ENCODE data around the gene PICK1. TPM values are rescaled to one million over a fixed set of nuclear protein-coding genes. Genes with fewer than 3 reads are reported as not detected.
A peak's percentile ranks its signal among the peaks of the same experiment; 100 is the strongest.

PICK1 gene
- total and polyA plus RNA-seq, 4 donors: 5.8 to 25.8 (median 13.1) TPM

DNA sequence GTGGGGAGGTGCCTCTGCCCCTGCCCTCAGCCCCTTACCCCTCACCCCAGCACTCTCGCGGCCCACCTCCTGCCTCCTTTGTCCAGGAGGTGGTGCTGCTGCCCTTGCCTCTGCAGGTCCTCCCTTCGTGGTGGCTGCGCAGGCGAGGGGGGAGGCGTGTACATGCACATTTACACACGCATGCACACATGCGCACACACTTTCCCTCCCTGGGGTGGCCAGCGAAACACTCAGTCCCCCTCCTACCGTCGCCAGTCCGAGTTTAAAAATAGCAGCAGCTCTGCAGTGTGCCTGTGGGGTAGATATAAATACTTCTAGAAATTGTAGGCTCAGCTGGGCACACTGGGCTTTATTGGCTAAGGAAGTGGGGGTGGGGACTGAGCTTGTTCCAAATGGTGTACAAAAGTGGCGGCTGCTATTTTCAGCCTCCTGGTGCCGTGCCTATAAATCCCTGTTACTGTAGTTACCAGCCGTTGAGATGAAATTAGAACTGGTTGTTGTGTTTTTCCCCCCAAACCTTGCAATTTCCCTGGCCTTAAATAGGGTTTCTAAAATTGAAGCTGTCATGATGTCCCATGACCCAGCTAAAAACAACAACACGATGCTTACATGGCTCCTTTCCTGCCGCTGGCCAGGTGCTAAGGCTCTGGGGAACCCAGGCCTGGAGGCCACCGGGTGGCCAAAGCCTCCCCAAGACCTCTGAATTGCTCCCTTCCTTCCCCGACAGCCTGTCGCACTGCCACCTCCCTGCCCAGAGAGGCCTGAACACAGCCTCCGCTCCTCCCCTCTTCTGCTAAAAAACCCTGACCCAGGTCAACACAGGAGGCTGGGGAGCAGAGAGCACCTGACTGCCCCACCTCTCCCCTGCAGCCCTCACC lies 12.4 kb downstream of the PICK1 start:
- H3K9ac ChIP-seq (ENCODE audit: low read depth in 1 of 2, low read length in 2 of 2): no peak overlapping the region
- no peak overlapping the region for H3K4me3 ChIP-seq (ENCODE audit: low read depth in 1 of 3, low read length in 3 of 3)
- H3K4me1 ChIP-seq (ENCODE audit: control insufficient read depth in 4 of 4, insufficient read depth in 4 of 4, low read length in 3 of 4): peaks cover 0 to under 1% (median 0%) of the 10 kb centered on the region in 4 donors
- H3K27me3 ChIP-seq (ENCODE audit: control insufficient read depth in 4 of 4, insufficient read depth in 4 of 4, low read length in 3 of 4): no peaks in the 10 kb centered on the region
- no peak for DNase-seq (ENCODE audit: low spot score)
- TF ChIP-seq RAD21 (IDR thresholded peaks at IDR 0.05) (peak; percentile 61 to 68), YY1 (IDR thresholded peaks at IDR 0.05) (no peak)
- TF ChIP-seq, protein P1, sequence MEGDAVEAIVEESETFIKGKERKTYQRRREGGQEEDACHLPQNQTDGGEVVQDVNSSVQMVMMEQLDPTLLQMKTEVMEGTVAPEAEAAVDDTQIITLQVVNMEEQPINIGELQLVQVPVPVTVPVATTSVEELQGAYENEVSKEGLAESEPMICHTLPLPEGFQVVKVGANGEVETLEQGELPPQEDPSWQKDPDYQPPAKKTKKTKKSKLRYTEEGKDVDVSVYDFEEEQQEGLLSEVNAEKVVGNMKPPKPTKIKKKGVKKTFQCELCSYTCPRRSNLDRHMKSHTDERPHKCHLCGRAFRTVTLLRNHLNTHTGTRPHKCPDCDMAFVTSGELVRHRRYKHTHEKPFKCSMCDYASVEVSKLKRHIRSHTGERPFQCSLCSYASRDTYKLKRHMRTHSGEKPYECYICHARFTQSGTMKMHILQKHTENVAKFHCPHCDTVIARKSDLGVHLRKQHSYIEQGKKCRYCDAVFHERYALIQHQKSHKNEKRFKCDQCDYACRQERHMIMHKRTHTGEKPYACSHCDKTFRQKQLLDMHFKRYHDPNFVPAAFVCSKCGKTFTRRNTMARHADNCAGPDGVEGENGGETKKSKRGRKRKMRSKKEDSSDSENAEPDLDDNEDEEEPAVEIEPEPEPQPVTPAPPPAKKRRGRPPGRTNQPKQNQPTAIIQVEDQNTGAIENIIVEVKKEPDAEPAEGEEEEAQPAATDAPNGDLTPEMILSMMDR (IDR thresholded peaks at IDR 0.05; ENCODE audit: low read depth, low read length, missing input control): peak; percentile 21
- WGBS: 82% methylated on average over 21 of the region's 21 CpGs
- no peaks in the 10 kb centered on the region for H3K9me3 ChIP-seq (ENCODE audit: control insufficient read depth in 4 of 4, low read length in 3 of 4)
- H3K27ac ChIP-seq (ENCODE audit: low read depth in 1 of 2, low read length in 2 of 2): no peak overlapping the region
- H3K36me3 ChIP-seq (ENCODE audit: control insufficient read depth in 4 of 4, insufficient read depth in 3 of 4, low read depth in 1 of 4, low read length in 3 of 4): peaks cover 8 to 58% (median 34%) of the 10 kb centered on the region in 4 donors

DNA sequence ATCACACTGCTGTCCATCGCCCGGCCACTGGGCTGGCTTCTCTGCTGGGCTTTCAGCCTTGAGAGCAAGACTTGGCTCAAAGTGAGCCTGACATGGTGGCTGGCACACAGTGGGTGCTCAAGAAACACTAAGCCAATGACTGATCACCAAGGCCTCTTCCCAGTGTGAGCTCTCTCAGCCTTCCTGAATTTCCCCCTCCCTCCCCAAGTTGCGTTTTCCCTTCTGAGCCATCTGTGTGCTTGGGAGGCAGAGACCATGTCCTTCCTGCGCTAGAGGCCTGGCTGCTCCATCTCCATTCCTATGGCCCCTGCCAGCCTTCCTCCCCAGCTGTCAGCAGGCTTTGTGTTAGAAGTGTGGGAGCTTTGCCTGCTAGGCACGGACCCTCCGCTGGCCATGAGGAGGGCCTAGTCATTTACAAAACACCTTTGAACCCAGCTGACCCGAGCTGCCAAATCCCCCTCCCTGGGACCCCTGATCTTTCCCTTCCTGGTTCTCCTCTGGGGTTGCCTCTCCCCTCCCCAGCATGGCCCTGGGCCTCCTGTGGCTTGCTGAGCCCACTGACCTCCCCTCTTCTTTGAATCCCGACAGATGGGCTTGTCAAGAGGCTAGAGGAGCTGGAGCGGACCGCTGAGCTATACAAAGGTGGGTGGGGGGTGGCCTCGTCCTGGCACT lies 13.2 kb downstream of the PICK1 start:
- H3K9me3 ChIP-seq (ENCODE audit: control insufficient read depth in 4 of 4, low read length in 3 of 4): no peaks in the 10 kb centered on the region
- H3K4me3 ChIP-seq (ENCODE audit: low read depth in 1 of 3, low read length in 3 of 3): no peak overlapping the region
- no peak for DNase-seq (ENCODE audit: low spot score)
- H3K36me3 ChIP-seq (ENCODE audit: control insufficient read depth in 4 of 4, insufficient read depth in 3 of 4, low read depth in 1 of 4, low read length in 3 of 4): peaks cover 8 to 50% (median 31%) of the 10 kb centered on the region in 4 donors
- H3K4me1 ChIP-seq (ENCODE audit: control insufficient read depth in 4 of 4, insufficient read depth in 4 of 4, low read length in 3 of 4): peaks cover 0 to 7% (median 4%) of the 10 kb centered on the region in 4 donors
- H3K9ac ChIP-seq (ENCODE audit: low read depth in 1 of 2, low read length in 2 of 2): no peak overlapping the region
- H3K27me3 ChIP-seq (ENCODE audit: control insufficient read depth in 4 of 4, insufficient read depth in 4 of 4, low read length in 3 of 4): no peaks in the 10 kb centered on the region
- 95% methylated on average over 11 of the region's 11 CpGs for WGBS
- no peak overlapping the region for H3K27ac ChIP-seq (ENCODE audit: low read depth in 1 of 2, low read length in 2 of 2)
- no peak for TF ChIP-seq EGR1 (IDR thresholded peaks at IDR 0.05; ENCODE audit: low read depth in 2 of 2)

DNA sequence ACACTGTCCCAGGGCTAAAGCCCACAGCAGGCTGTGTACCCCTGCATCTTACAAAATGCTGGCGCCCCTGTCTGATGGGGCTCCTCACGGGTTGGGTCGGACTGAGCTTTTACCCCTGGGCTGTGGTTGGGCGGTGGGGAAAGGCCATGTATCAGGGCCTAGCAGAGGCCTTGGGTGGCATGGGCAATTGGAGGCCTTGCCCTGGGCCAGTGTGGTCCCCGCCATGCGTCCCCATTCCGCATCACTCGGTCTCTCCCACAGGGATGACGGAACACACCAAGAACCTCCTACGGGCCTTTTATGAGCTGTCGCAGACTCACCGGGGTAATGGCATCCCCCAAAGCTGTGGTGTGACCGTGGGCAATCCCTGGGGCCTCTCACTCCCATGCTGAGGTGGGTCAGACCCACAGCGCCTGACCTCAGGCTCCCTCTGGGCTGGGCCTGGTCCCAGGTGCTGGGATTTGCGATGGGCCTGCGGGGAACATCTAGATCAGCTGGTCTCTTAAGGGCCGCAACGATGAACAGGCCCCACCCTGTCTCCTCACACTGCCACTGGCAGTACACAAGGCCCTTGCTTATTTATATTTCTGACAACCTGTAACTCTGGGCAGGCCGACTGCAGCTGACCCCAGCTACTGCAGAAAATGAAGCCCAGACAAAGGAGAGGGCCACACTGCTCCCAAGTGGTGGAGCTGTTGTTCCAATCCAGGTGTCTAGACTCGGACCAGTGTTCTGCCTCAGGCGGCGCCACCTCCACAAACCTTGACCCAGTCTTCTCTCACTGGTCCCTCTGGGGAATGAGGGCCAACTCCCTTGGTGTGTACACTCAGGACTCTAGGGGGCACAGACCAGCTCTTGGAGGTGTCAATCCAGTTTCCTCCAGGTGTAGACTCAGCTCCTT lies 14.5 kb downstream of the PICK1 start:
- Histone ChIP-seq H3K36me3 (ENCODE audit: control insufficient read depth in 4 of 4, insufficient read depth in 3 of 4, low read depth in 1 of 4, low read length in 3 of 4) (peaks cover 8 to 37% (median 23%) of the 10 kb centered on the region in 4 donors), H3K9ac (ENCODE audit: low read depth in 1 of 2, low read length in 2 of 2) (no peak overlapping the region), H3K4me3 (ENCODE audit: low read depth in 1 of 3, low read length in 3 of 3) (no peak overlapping the region), H3K27me3 (ENCODE audit: control insufficient read depth in 4 of 4, insufficient read depth in 4 of 4, low read length in 3 of 4) (no peaks in the 10 kb centered on the region), H3K27ac (ENCODE audit: low read depth in 1 of 2, low read length in 2 of 2) (no peak overlapping the region), H3K9me3 (ENCODE audit: control insufficient read depth in 4 of 4, low read length in 3 of 4) (no peaks in the 10 kb centered on the region), H3K4me1 (ENCODE audit: control insufficient read depth in 4 of 4, insufficient read depth in 4 of 4, low read length in 3 of 4) (peaks cover 0 to 10% (median 4%) of the 10 kb centered on the region in 4 donors)
- no peak for DNase-seq (ENCODE audit: low spot score)
- WGBS: 93% methylated on average over 22 of the region's 22 CpGs
- TF ChIP-seq NR2F2 (IDR thresholded peaks at IDR 0.05) (no peak), SP1 (IDR thresholded peaks at IDR 0.05) (no peak), RAD21 (IDR thresholded peaks at IDR 0.05) (no peak), EGR1 (IDR thresholded peaks at IDR 0.05; ENCODE audit: low read depth in 2 of 2) (no peak), HNF4A (conservative IDR thresholded peaks at IDR 0.05) (no peak), HNF4G (IDR thresholded peaks at IDR 0.05) (no peak), RXRA (IDR thresholded peaks at IDR 0.05) (no peak), YY1 (IDR thresholded peaks at IDR 0.05) (no peak)
- TF ChIP-seq, protein P2, sequence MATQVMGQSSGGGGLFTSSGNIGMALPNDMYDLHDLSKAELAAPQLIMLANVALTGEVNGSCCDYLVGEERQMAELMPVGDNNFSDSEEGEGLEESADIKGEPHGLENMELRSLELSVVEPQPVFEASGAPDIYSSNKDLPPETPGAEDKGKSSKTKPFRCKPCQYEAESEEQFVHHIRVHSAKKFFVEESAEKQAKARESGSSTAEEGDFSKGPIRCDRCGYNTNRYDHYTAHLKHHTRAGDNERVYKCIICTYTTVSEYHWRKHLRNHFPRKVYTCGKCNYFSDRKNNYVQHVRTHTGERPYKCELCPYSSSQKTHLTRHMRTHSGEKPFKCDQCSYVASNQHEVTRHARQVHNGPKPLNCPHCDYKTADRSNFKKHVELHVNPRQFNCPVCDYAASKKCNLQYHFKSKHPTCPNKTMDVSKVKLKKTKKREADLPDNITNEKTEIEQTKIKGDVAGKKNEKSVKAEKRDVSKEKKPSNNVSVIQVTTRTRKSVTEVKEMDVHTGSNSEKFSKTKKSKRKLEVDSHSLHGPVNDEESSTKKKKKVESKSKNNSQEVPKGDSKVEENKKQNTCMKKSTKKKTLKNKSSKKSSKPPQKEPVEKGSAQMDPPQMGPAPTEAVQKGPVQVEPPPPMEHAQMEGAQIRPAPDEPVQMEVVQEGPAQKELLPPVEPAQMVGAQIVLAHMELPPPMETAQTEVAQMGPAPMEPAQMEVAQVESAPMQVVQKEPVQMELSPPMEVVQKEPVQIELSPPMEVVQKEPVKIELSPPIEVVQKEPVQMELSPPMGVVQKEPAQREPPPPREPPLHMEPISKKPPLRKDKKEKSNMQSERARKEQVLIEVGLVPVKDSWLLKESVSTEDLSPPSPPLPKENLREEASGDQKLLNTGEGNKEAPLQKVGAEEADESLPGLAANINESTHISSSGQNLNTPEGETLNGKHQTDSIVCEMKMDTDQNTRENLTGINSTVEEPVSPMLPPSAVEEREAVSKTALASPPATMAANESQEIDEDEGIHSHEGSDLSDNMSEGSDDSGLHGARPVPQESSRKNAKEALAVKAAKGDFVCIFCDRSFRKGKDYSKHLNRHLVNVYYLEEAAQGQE (IDR thresholded peaks at IDR 0.05): no peak
- TF ChIP-seq, protein P1 (IDR thresholded peaks at IDR 0.05; ENCODE audit: low read depth, low read length, missing input control): no peak
- TF ChIP-seq, protein P3, sequence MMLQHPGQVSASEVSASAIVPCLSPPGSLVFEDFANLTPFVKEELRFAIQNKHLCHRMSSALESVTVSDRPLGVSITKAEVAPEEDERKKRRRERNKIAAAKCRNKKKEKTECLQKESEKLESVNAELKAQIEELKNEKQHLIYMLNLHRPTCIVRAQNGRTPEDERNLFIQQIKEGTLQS (IDR thresholded peaks at IDR 0.05): no peak
- TF ChIP-seq, protein P4, sequence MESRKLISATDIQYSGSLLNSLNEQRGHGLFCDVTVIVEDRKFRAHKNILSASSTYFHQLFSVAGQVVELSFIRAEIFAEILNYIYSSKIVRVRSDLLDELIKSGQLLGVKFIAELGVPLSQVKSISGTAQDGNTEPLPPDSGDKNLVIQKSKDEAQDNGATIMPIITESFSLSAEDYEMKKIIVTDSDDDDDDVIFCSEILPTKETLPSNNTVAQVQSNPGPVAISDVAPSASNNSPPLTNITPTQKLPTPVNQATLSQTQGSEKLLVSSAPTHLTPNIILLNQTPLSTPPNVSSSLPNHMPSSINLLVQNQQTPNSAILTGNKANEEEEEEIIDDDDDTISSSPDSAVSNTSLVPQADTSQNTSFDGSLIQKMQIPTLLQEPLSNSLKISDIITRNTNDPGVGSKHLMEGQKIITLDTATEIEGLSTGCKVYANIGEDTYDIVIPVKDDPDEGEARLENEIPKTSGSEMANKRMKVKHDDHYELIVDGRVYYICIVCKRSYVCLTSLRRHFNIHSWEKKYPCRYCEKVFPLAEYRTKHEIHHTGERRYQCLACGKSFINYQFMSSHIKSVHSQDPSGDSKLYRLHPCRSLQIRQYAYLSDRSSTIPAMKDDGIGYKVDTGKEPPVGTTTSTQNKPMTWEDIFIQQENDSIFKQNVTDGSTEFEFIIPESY (IDR thresholded peaks at IDR 0.05): no peak

Measured in liver (tissue), 9 donors.